IMR-90 (cell line): ENCODE results near the gene KRT16. TPM values are rescaled to one million over a fixed set of nuclear protein-coding genes. Genes with fewer than 3 reads are reported as not detected.

Experiments used
- ATAC-seq: fragments of 200-7000 bp; cut with Tn5 transposase; 2 replicates; pipeline ENCODE4 v1.9.1; 2020; ENCODE audit warnings: low read depth, mild to moderate bottlenecking, moderate library complexity
- BruUV-seq: library from RNA; stranded (reverse); fragments of 400-500 nt; replicated peaks from 2 replicates; lab custom pipeline; 2021; lab: Mats Ljungman, UMichigan
- CTCF ChIA-PET: fragments of 300-600 bp; formaldehyde crosslinking; extraction: SDS; loops from one replicate; lab custom pipeline; 2021; ENCODE audit warnings: antibody characterized with exemption; lab: Yijun Ruan, JAX
- POLR2A ChIA-PET: fragments of 300-600 bp; sonication (Branson Sonifier 250); formaldehyde crosslinking; loops from one replicate; lab custom pipeline; 2022; ENCODE audit warnings: antibody characterized with exemption; ENCODE audit not compliant: unreplicated experiment; lab: Charles Lee
- DNase-seq: peaks from one replicate; pipeline ENCODE4 v3.0.0; 2013
- H2AFZ ChIP-seq: replicated peaks from 2 replicates; pipeline ENCODE3; 2013; ENCODE audit warnings: low read length, mild to moderate bottlenecking; ENCODE audit not compliant: poor library complexity
- H2AK5ac ChIP-seq: 2 replicates; pipeline ENCODE4 v1.6.1; 2013; ENCODE audit warnings: low read depth, low read length, inconsistent platforms
- H2AK9ac ChIP-seq: replicated peaks from 2 replicates; pipeline ENCODE3; 2013; ENCODE audit warnings: mild to moderate bottlenecking, low read depth, low read length, moderate library complexity; ENCODE audit not compliant: poor library complexity
- H2BK120ac ChIP-seq: 2 replicates; pipeline ENCODE4 v1.6.1; 2013; ENCODE audit warnings: low read depth, low read length, inconsistent platforms
- H2BK15ac ChIP-seq: 3 replicates; pipeline ENCODE4 v1.6.1; 2013; ENCODE audit warnings: low read depth, low read length, inconsistent platforms
- H2BK20ac ChIP-seq: 2 replicates; pipeline ENCODE4 v1.6.1; 2013; ENCODE audit warnings: low read depth, mild to moderate bottlenecking, inconsistent platforms, low read length, moderate library complexity
- H2BK5ac ChIP-seq: 2 replicates; pipeline ENCODE4 v1.6.1; 2013; ENCODE audit warnings: mild to moderate bottlenecking, low read depth, low read length, inconsistent platforms; ENCODE audit not compliant: poor library complexity, severe bottlenecking
- H3K14ac ChIP-seq: replicated peaks from 2 replicates; pipeline ENCODE4 v1.6.1; 2013; ENCODE audit warnings: low read depth, low read length, inconsistent platforms
- H3K18ac ChIP-seq: 2 replicates; pipeline ENCODE4 v1.6.1; 2013; ENCODE audit warnings: low read depth, low read length, control low read depth
- H3K23ac ChIP-seq: 2 replicates; pipeline ENCODE4 v1.6.1; 2013; ENCODE audit warnings: low read depth, low read length, inconsistent platforms
- H3K27ac ChIP-seq: 2 replicates; pipeline ENCODE4 v1.5.1; 2013; ENCODE audit warnings: mild to moderate bottlenecking, control low read depth, low read length; ENCODE audit not compliant: insufficient read depth
- H3K27me3 ChIP-seq: 2 replicates; pipeline ENCODE4 v1.6.1; 2013; ENCODE audit warnings: low read length; ENCODE audit not compliant: control insufficient read depth, insufficient read depth
- H3K36me3 ChIP-seq: 2 replicates; pipeline ENCODE4 v1.6.1; 2013; ENCODE audit warnings: low read length, mixed read lengths; ENCODE audit not compliant: control insufficient read depth, insufficient read depth
- H3K4ac ChIP-seq: 2 replicates; pipeline ENCODE4 v1.6.1; 2013; ENCODE audit warnings: low read depth, low read length, inconsistent platforms
- H3K4me1 ChIP-seq: 2 replicates; pipeline ENCODE4 v1.6.1; 2013; ENCODE audit warnings: low read length, mixed read lengths; ENCODE audit not compliant: control insufficient read depth, insufficient read depth
- H3K4me2 ChIP-seq: 2 replicates; pipeline ENCODE4 v1.6.1; 2013; ENCODE audit warnings: low read depth, mild to moderate bottlenecking, control low read depth, low read length, moderate library complexity
- H3K4me3 ChIP-seq: 2 replicates; pipeline ENCODE4 v1.5.1; 2013; ENCODE audit warnings: low read depth, mild to moderate bottlenecking, control low read depth, low read length, moderate library complexity; ENCODE audit not compliant: insufficient read depth
- H3K56ac ChIP-seq: 2 replicates; pipeline ENCODE4 v1.6.1; 2013; ENCODE audit warnings: low read length, inconsistent platforms; ENCODE audit not compliant: insufficient read depth; ENCODE audit errors: extremely low read depth
- H3K79me1 ChIP-seq, 2 experiments: 2 replicates each; pipeline ENCODE4 v1.6.1; 2013; ENCODE audit warnings: low read length in 2 of 2, inconsistent platforms in 1 of 2, low read depth in 1 of 2
- H3K9ac ChIP-seq: 2 replicates; pipeline ENCODE4 v1.6.1; 2013; ENCODE audit warnings: low read depth, low read length, control low read depth
- H3K9me1 ChIP-seq: 2 replicates; pipeline ENCODE4 v1.6.1; 2013; ENCODE audit warnings: low read length, inconsistent platforms; ENCODE audit not compliant: insufficient read depth
- H3K9me3 ChIP-seq: 2 replicates; pipeline ENCODE4 v1.6.1; 2013; ENCODE audit warnings: low read length; ENCODE audit not compliant: control insufficient read depth, insufficient read depth
- H4K20me1 ChIP-seq: 2 replicates; pipeline ENCODE4 v1.6.1; 2013; ENCODE audit warnings: low read length, inconsistent platforms; ENCODE audit not compliant: insufficient read depth
- H4K5ac ChIP-seq: 2 replicates; pipeline ENCODE4 v1.6.1; 2013; ENCODE audit warnings: mild to moderate bottlenecking, low read depth, low read length, control low read depth
- H4K8ac ChIP-seq, 2 experiments: 2 replicates each; pipeline ENCODE4 v1.6.1; 2013; ENCODE audit warnings: low read depth in 2 of 2, low read length in 2 of 2, control low read depth in 1 of 2, inconsistent platforms in 1 of 2
- H4K91ac ChIP-seq: 2 replicates; pipeline ENCODE4 v1.6.1; 2013; ENCODE audit warnings: low read depth, low read length, inconsistent platforms; ENCODE audit not compliant: insufficient read depth
- BHLHE40 ChIP-seq: fragments of 150-350 bp; IDR thresholded peaks from 2 replicates; pipeline ENCODE4 v1.6.1; 2016; ENCODE audit warnings: mild to moderate bottlenecking, low read depth, low read length
- CEBPB ChIP-seq: IDR thresholded peaks from 2 replicates; pipeline ENCODE4 v1.6.1; 2012; ENCODE audit warnings: low read depth, low read length, improper control_type of control experiment
- CHD1 ChIP-seq: IDR thresholded peaks from 2 replicates; pipeline ENCODE4 v1.6.1; 2012; ENCODE audit warnings: low read depth, low read length, improper control_type of control experiment
- MAFK ChIP-seq: IDR thresholded peaks from 2 replicates; pipeline ENCODE4 v1.6.1; 2012; ENCODE audit warnings: low read depth, low read length, improper control_type of control experiment
- MAZ ChIP-seq: IDR thresholded peaks from 2 replicates; pipeline ENCODE4 v1.6.1; 2012; ENCODE audit warnings: low read depth, mild to moderate bottlenecking, low read length, improper control_type of control experiment, moderate library complexity, borderline replicate concordance
- POLR2A ChIP-seq: IDR thresholded peaks from 2 replicates; pipeline ENCODE4 v1.6.1; 2012; ENCODE audit warnings: mild to moderate bottlenecking, low read depth, low read length
- RAD21 ChIP-seq: IDR thresholded peaks from 2 replicates; pipeline ENCODE4 v1.6.1; 2012; ENCODE audit warnings: low read length, improper control_type of control experiment
- RCOR1 ChIP-seq: IDR thresholded peaks from 2 replicates; pipeline ENCODE4 v1.6.1; 2012; ENCODE audit warnings: mild to moderate bottlenecking, low read length, improper control_type of control experiment; ENCODE audit not compliant: insufficient replicate concordance
- RFX5 ChIP-seq: IDR thresholded peaks from 2 replicates; pipeline ENCODE4 v1.8.0; 2012; ENCODE audit warnings: low read depth, mild to moderate bottlenecking, low read length, moderate library complexity
- SMC3 ChIP-seq: fragments of 150-350 bp; IDR thresholded peaks from 2 replicates; pipeline ENCODE4 v1.6.1; 2016; ENCODE audit warnings: low read depth, mild to moderate bottlenecking, antibody characterized with exemption, low read length, moderate library complexity
- WGBS, 2 experiments: methylation state at CpG; one replicate each; pipeline versions ENCODE4 v1.1.5 to v1.1.7; 2013; ENCODE audit warnings: missing lambda C conversion rate in 2 of 2; ENCODE audit not compliant: insufficient read length in 1 of 2; ENCODE audit errors: extremely low coverage in 2 of 2; 5-methylcytosine and 5-hydroxymethylcytosine counted together
- dilution Hi-C: fragments of 300-500 bp; cut with HindIII; formaldehyde crosslinking; loops from one replicate; pipeline ENCODE4 v1.14.3; 2018; ENCODE audit warnings: low sequenced_read_pairs; ENCODE audit not compliant: unreplicated experiment
- in situ Hi-C: fragments of 300-500 bp; cut with MboI; formaldehyde crosslinking; loops from 3 replicates; pipeline ENCODE4 v1.14.3; 2019; ENCODE audit warnings: low sequenced_read_pairs, inconsistent platforms, mixed read lengths
- intact Hi-C: fragments of 100-400 bp; cut with micrococcal nuclease; formaldehyde crosslinking; loops from 2 replicates; pipeline ENCODE4 v1.10.0; 2022
- polyA plus RNA-seq, 3 experiments: library from polyadenylated mRNA; depleted of rRNA; stranded (reverse); fragments of >200 nt; gene quantifications; 2 replicates each; pipeline ENCODE4 v1.2.3, GENCODE V29; 2012; ENCODE audit warnings: low replicate concordance in 1 of 3
- total RNA-seq: library from RNA; depleted of rRNA; stranded (reverse); fragments of >200 nt; gene quantifications from 2 replicates; pipeline ENCODE4 v1.2.3, GENCODE V29; 2012
- TF ChIP-seq, protein P1 (sequence below): conservative IDR thresholded peaks from 2 replicates; pipeline ENCODE4 v1.5.1; 2012; ENCODE audit warnings: mild to moderate bottlenecking, low read depth, low read length, improper control_type of control experiment
- TF ChIP-seq, protein P2 (sequence below): fragments of 150-350 bp; IDR thresholded peaks from 2 replicates; pipeline ENCODE4 v1.6.1; 2017; ENCODE audit warnings: mild to moderate bottlenecking, antibody characterized with exemption, low read length, low read depth

KRT16 gene
- total and polyA plus RNA-seq, 2 of the 4 experiments (the other 2 are of a cell fraction) = not detected

DNA sequence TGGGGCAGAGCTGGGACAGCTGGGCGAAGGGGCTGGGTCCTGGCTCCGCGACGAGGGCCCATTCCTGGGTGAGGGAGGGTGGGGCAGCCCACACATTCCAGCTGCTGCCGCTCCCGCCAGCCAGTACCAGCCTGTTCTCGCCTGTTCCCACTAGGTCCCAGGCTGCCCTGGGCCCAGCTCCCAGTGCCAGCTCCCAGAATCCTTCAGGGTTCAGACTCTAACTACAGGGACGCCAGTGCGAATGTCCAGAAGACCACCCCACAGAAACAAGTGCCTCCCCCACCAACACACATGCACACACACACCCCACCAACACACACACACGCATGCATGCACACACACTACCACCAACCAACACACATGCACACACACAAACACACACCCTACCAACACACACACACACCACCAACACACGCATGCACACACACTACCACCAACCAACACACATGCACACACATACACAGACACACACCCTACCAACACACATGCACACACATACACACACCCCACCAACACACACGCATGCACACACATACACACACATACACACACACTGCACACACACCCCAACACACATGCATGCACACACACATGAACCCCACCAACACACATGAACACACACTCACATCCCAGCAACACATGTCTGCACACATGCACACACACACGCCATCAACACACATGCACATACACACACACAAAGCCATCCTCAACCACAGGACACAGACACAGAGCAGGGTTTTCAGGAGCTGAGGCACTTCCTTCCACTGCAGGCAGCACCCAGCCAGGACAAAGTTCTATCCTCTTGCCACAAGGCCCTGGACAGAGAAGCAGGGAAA, 39.3 kb upstream of the KRT16 start (continued):
- TF ChIP-seq BHLHE40 = no peak
- TF ChIP-seq CEBPB = no peak

DNA sequence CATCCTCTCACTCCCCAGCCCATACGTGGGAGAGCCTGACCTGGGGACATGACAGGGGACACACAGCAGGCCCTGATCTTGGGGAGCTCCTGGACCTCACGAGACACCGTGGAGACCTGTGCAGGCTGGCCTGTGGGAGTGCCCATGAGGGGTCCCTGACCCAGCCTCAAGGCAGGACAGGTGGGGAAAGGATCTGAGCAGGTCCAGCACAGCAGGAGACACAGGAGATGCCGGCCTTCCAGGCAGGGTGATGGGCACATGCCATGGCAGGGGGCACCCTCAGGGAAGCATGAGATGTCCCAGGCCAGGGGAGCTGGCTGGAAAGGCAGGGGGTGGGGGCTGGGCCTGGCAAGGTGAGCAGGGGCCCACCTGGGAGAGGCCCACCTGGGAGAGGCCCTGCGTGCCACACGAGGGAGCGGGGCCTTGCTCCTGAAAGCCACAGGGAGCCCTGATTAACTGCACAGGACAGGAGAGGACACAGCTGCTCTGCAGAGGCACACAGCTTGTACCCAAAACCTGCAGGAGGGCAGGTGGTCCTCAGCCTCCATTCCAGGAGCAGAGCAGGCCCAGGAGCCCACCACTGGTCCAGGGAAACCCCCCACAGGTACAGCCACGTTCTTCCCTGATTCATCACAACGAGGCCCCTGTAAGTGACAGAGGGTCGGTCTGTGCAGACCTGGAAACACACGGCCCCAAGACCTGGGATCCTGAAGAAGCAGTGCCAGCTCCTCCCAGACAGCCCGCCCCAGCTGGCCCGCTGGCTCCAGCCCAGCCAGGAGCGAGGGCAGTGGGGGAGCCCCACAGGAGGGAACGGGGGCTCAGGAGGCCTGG, 38.4 kb upstream of the KRT16 start:
- no peak overlapping the region for H2BK20ac ChIP-seq
- H2BK15ac ChIP-seq = no peak overlapping the region
- H3K9me1 ChIP-seq = peaks cover 9% of the 10 kb centered on the region
- H4K20me1 ChIP-seq = no peaks in the 10 kb centered on the region
- H3K79me1 ChIP-seq = no peaks in the 10 kb centered on the region
- no peak overlapping the region for H2AK5ac ChIP-seq
- no peak overlapping the region for H3K56ac ChIP-seq
- H3K14ac ChIP-seq = no peak overlapping the region
- H3K9me3 ChIP-seq = no peaks in the 10 kb centered on the region
- H4K8ac ChIP-seq = no peak overlapping the region
- 76% methylated on average over 10 of the region's 15 CpGs; no CpG with 5 or more reads in 1 of the 2 experiments for WGBS, 2 experiments
- no peak overlapping the region for H2BK120ac ChIP-seq
- no peak overlapping the region for H4K91ac ChIP-seq
- dilution Hi-C loops = no loop called here
- H2BK5ac ChIP-seq = no peak overlapping the region
- H2AK9ac ChIP-seq = no peak overlapping the region
- H3K23ac ChIP-seq = no peak overlapping the region
- H2AFZ ChIP-seq = peak overlapping the region; percentile 69
- no peak overlapping the region for H3K9ac ChIP-seq
- ATAC-seq (no peak), DNase-seq (no peak)
- H3K4me3 ChIP-seq = no peak overlapping the region
- H3K4me2 ChIP-seq = no peak overlapping the region
- ChIA-PET POLR2A (no interaction called here), CTCF (interaction anchor here (1.7 to 3.8 kb wide), 2 partner anchors 12 to 102 kb away, joined by 4 to 36 read pairs; no protein-coding TSS in a partner anchor)
- no peak overlapping the region for H3K18ac ChIP-seq
- no peak overlapping the region for H3K27ac ChIP-seq
- H3K4ac ChIP-seq = no peak overlapping the region
- H4K5ac ChIP-seq = no peak overlapping the region
- BruUV-seq = no TSS peak
- in situ Hi-C loops = loop anchor here (25.0 kb wide), 1 partner anchor 1289 kb away; the partner anchor contains the start of gene GJD3
- H3K27me3 ChIP-seq = no peaks in the 10 kb centered on the region; the same call in 1 of the 2 replicates
- intact Hi-C loops = no loop called here
- no peaks in the 10 kb centered on the region for H3K36me3 ChIP-seq
- peaks cover 10% of the 10 kb centered on the region for H3K4me1 ChIP-seq
- TF ChIP-seq RAD21 (no peak), SMC3 (no peak), RCOR1 (no peak), MAZ (no peak), BHLHE40 (no peak), POLR2A (no peak), MAFK (no peak), CHD1 (no peak), RFX5 (no peak)
- TF ChIP-seq, protein P1, sequence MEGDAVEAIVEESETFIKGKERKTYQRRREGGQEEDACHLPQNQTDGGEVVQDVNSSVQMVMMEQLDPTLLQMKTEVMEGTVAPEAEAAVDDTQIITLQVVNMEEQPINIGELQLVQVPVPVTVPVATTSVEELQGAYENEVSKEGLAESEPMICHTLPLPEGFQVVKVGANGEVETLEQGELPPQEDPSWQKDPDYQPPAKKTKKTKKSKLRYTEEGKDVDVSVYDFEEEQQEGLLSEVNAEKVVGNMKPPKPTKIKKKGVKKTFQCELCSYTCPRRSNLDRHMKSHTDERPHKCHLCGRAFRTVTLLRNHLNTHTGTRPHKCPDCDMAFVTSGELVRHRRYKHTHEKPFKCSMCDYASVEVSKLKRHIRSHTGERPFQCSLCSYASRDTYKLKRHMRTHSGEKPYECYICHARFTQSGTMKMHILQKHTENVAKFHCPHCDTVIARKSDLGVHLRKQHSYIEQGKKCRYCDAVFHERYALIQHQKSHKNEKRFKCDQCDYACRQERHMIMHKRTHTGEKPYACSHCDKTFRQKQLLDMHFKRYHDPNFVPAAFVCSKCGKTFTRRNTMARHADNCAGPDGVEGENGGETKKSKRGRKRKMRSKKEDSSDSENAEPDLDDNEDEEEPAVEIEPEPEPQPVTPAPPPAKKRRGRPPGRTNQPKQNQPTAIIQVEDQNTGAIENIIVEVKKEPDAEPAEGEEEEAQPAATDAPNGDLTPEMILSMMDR = no peak
- TF ChIP-seq, protein P2, sequence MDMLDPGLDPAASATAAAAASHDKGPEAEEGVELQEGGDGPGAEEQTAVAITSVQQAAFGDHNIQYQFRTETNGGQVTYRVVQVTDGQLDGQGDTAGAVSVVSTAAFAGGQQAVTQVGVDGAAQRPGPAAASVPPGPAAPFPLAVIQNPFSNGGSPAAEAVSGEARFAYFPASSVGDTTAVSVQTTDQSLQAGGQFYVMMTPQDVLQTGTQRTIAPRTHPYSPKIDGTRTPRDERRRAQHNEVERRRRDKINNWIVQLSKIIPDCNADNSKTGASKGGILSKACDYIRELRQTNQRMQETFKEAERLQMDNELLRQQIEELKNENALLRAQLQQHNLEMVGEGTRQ = no peak
